NCI-H748 (cell line): Measurements from ENCODE around the gene SNX8.

Experiments
- DNase-seq: peaks from one replicate; lab custom pipeline; 2025; ENCODE audit not compliant: unreplicated experiment; lab: John Stamatoyannopoulos, UW

SNX8 gene

GRCh38 chr7:2208712-2209111, 105.5 kb downstream of the SNX8 start:
- DNase-seq = no peak

- no peak for DNase-seq
Measured at GRCh38 chr7:2205036-2205780, 109.0 kb downstream of the SNX8 start.

GRCh38 chr7:2204446-2204845, 109.8 kb downstream of the SNX8 start:
- no peak for DNase-seq

- no peak for DNase-seq
Measured at GRCh38 chr7:2203766-2204300, 110.4 kb downstream of the SNX8 start.

- no peak for DNase-seq
Measured at GRCh38 chr7:2202901-2203765, 111.1 kb downstream of the SNX8 start.

GRCh38 chr7:2202361-2202761, 111.9 kb downstream of the SNX8 start:
- no peak for DNase-seq
